SK-N-SH treated with all-trans-retinoic acid at 6 μM for 48 hours (cell line): ENCODE measurements around the gene LRRC42.

Source experiments
- ATAC-seq: fragments of 200-7000 bp; cut with Tn5 transposase; 3 replicates; pipeline ENCODE4 v1.9.1; 2020; ENCODE audit warnings: mild to moderate bottlenecking, moderate library complexity
- ARNTL ChIP-seq: fragments of 450-650 bp; formaldehyde crosslinking; IDR thresholded peaks from 2 replicates; pipeline ENCODE4 v1.5.0; 2020; ENCODE audit warnings: low read depth, mild to moderate bottlenecking, moderate library complexity, borderline replicate concordance
- BACH2 ChIP-seq: fragments of 250-450 bp; sonication (Bioruptor Pico); IDR thresholded peaks from 2 replicates; pipeline ENCODE4 v1.9.0; 2021; ENCODE audit warnings: mild to moderate bottlenecking, borderline replicate concordance
- CREB5 ChIP-seq: fragments of 250-450 bp; sonication (Bioruptor Pico); IDR thresholded peaks from 2 replicates; pipeline ENCODE4 v1.5.1; 2020; ENCODE audit warnings: low read depth, mild to moderate bottlenecking, moderate library complexity
- CSDC2 ChIP-seq: fragments of 250-450 bp; sonication (Bioruptor Pico); IDR thresholded peaks from 2 replicates; pipeline ENCODE4 v1.5.0; 2020; ENCODE audit warnings: mild to moderate bottlenecking, moderate library complexity
- GLIS3 ChIP-seq: fragments of 250-450 bp; sonication (Bioruptor Pico); IDR thresholded peaks from 2 replicates; pipeline ENCODE4 v1.5.0; 2020; ENCODE audit warnings: mild to moderate bottlenecking, moderate library complexity
- ISL1 ChIP-seq: fragments of 250-450 bp; sonication (Bioruptor Pico); IDR thresholded peaks from 2 replicates; pipeline ENCODE4 v2.1.2; 2022; ENCODE audit warnings: mild to moderate bottlenecking, moderate library complexity
- OSR1 ChIP-seq: fragments of 250-450 bp; sonication (Bioruptor Pico); IDR thresholded peaks from 2 replicates; pipeline ENCODE4 v1.8.0; 2022; ENCODE audit warnings: moderate library complexity, mild to moderate bottlenecking, inconsistent platforms
- PATZ1 ChIP-seq: fragments of 250-450 bp; sonication (Bioruptor Pico); IDR thresholded peaks from 2 replicates; pipeline ENCODE4 v1.8.0; 2020; ENCODE audit warnings: mild to moderate bottlenecking, moderate library complexity, borderline replicate concordance
- POU6F1 ChIP-seq: fragments of 250-450 bp; sonication (Bioruptor Pico); IDR thresholded peaks from 2 replicates; pipeline ENCODE4 v1.8.0; 2021; ENCODE audit warnings: low read depth, mild to moderate bottlenecking, moderate library complexity, borderline replicate concordance
- PPARA ChIP-seq: fragments of 250-450 bp; sonication (Bioruptor Pico); IDR thresholded peaks from 2 replicates; pipeline ENCODE4 v1.5.0; 2020; ENCODE audit warnings: mild to moderate bottlenecking, borderline replicate concordance
- RARB ChIP-seq: fragments of 250-450 bp; sonication (Bioruptor Pico); IDR thresholded peaks from 2 replicates; pipeline ENCODE4 v1.8.0; 2021; ENCODE audit warnings: mild to moderate bottlenecking, moderate library complexity
- TCF4 ChIP-seq: fragments of 250-450 bp; sonication (Bioruptor Pico); IDR thresholded peaks from 2 replicates; pipeline ENCODE4 v1.8.0; 2021; ENCODE audit warnings: mild to moderate bottlenecking, moderate library complexity, borderline replicate concordance
- ZC3H10 ChIP-seq: fragments of 250-450 bp; sonication (Bioruptor Pico); IDR thresholded peaks from 2 replicates; pipeline ENCODE4 v1.5.1; 2021; ENCODE audit warnings: mild to moderate bottlenecking, moderate library complexity
- ZFP3 ChIP-seq: fragments of 250-450 bp; sonication (Bioruptor Pico); IDR thresholded peaks from 2 replicates; pipeline ENCODE4 v1.5.0; 2020; ENCODE audit warnings: mild to moderate bottlenecking, moderate library complexity
- ZNF70 ChIP-seq: fragments of 450-650 bp; formaldehyde crosslinking; IDR thresholded peaks from 2 replicates; pipeline ENCODE4 v1.5.0; 2020; ENCODE audit warnings: mild to moderate bottlenecking, moderate library complexity
- ZNF8 ChIP-seq: fragments of 450-650 bp; formaldehyde crosslinking; IDR thresholded peaks from 2 replicates; pipeline ENCODE4 v1.5.0; 2020; ENCODE audit warnings: mild to moderate bottlenecking, moderate library complexity
- TF ChIP-seq, protein P1 (sequence below): fragments of 250-450 bp; sonication (Bioruptor Pico); IDR thresholded peaks from 2 replicates; pipeline ENCODE4 v1.5.1; 2021; ENCODE audit warnings: mild to moderate bottlenecking, moderate library complexity

The LRRC42 gene

GRCh38 chr1:53899206-53899628, 46.9 kb upstream of the LRRC42 start (continued):
- TF ChIP-seq PATZ1 (no peak), ARNTL (CRISPR knock-in tag) (no peak), BACH2 (CRISPR knock-in tag) (no peak)

DNA sequence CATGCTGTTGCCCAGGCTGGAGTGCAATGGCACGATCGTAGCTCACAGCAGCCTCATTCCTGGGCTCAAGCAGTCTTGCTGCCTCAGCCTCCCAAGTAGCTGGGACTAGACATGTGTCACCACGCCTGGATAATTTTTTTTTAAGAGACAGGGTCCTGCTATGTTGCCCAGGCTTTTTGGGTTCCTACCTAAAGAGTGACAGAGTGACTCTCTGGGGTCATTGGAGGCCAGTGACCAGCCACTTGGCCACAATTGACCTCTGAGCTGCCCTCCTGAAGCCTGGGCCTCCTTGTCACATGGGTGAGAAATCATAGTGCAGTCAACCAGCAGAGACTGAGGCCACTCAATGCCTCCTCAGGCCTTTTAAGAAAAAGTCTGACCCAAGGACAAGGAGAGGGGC, 46.4 kb upstream of the LRRC42 start:
- TF ChIP-seq ZC3H10, result no peak
- TF ChIP-seq OSR1 (CRISPR knock-in tag), result no peak
- no peak for TF ChIP-seq ZNF8
- TF ChIP-seq ZNF70 (CRISPR knock-in tag), result no peak
- no peak for TF ChIP-seq ISL1 (CRISPR knock-in tag)
- no peak for TF ChIP-seq TCF4
- TF ChIP-seq GLIS3, result no peak
- no peak for TF ChIP-seq RARB (CRISPR knock-in tag)
- TF ChIP-seq ZFP3 (CRISPR knock-in tag), result no peak
- ATAC-seq, result no peak

DNA sequence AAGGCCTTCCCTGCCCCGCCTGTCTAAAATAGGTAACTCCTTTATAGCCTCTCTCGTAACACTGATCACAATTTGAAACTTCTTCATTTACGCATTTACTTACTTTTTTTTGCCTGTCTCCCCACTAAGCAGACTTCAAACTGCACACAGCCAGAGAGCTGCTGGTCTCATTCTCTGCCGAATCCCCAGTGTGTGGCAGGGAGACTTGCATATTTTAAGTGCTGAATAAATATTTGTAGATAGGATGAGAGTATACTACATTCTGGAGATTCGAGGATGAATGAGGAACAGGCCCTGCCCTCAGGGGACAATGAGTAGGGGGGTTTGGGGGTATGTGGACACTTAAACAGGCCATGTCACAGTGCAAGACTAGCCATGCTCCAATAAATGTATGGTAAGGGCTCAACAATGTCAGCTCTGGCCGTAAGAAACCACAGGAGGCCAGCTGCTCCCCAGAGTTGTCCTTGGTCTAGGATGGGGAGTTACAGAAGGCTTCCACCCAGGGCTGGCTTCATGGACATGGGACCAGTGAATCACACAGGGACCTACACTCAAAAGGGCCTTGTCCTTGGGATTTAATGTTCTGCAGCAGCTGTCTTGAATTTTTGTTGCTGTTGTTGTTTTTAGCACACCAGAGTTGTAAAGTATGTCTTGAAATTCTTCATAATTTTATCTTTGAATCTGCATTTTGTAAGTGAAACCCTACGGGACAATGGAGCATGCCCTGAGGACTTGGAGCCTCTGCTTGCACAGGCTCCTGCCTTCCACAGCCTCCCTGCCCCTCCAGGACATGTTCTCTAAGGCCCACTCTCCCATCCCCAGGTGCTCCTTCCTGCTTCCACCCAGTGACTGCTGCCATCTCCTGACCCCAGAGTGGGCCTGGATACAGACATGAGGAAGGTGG, 43.7 kb upstream of the LRRC42 start:
- ATAC-seq, result no peak
- TF ChIP-seq, protein P1, sequence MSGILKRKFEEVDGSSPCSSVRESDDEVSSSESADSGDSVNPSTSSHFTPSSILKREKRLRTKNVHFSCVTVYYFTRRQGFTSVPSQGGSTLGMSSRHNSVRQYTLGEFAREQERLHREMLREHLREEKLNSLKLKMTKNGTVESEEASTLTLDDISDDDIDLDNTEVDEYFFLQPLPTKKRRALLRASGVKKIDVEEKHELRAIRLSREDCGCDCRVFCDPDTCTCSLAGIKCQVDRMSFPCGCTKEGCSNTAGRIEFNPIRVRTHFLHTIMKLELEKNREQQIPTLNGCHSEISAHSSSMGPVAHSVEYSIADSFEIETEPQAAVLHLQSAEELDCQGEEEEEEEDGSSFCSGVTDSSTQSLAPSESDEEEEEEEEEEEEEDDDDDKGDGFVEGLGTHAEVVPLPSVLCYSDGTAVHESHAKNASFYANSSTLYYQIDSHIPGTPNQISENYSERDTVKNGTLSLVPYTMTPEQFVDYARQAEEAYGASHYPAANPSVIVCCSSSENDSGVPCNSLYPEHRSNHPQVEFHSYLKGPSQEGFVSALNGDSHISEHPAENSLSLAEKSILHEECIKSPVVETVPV (CRISPR knock-in tag), result no peak
- no peak for TF ChIP-seq CREB5 (CRISPR knock-in tag)
- no peak for TF ChIP-seq ISL1 (CRISPR knock-in tag)
- TF ChIP-seq ZFP3 (CRISPR knock-in tag), result no peak
- no peak for TF ChIP-seq ZNF8
- no peak for TF ChIP-seq ZNF70 (CRISPR knock-in tag)

GRCh38 chr1:53905509-53905908, 40.6 kb upstream of the LRRC42 start:
- no peak for TF ChIP-seq ZNF70 (CRISPR knock-in tag)
- TF ChIP-seq POU6F1, result no peak
- no peak for TF ChIP-seq ZNF8
- no peak for TF ChIP-seq CSDC2 (CRISPR knock-in tag)
- TF ChIP-seq GLIS3, result no peak
- TF ChIP-seq, protein P1 (CRISPR knock-in tag), result no peak
- no peak for TF ChIP-seq CREB5 (CRISPR knock-in tag)
- TF ChIP-seq ISL1 (CRISPR knock-in tag), result no peak
- TF ChIP-seq PPARA (CRISPR knock-in tag), result no peak
- TF ChIP-seq TCF4, result no peak
- TF ChIP-seq RARB (CRISPR knock-in tag), result no peak
- no peak for TF ChIP-seq OSR1 (CRISPR knock-in tag)
- no peak for TF ChIP-seq BACH2 (CRISPR knock-in tag)
- TF ChIP-seq ZC3H10, result no peak
- no peak for TF ChIP-seq ARNTL (CRISPR knock-in tag)
- ATAC-seq, result no peak
